Mesenchymal stem cell (in vitro differentiated cells and primary cell): ENCODE measurements around the gene SLC34A3.

Experiments
- DNase-seq: peaks from one replicate; pipeline ENCODE4 v3.0.0-alpha.2; 2013
- H2AFZ ChIP-seq: one replicate; pipeline ENCODE4 v1.6.1; 2013; ENCODE audit warnings: low read depth, mild to moderate bottlenecking, control low read depth, inconsistent platforms, low read length, moderate library complexity
- H2AK5ac ChIP-seq: 2 replicates; pipeline ENCODE4 v1.6.1; 2013; ENCODE audit warnings: low read length, moderate library complexity, mild to moderate bottlenecking, inconsistent platforms; ENCODE audit not compliant: severe bottlenecking
- H2BK120ac ChIP-seq: one replicate; pipeline ENCODE4 v1.6.1; 2013; ENCODE audit warnings: low read depth, mild to moderate bottlenecking, inconsistent platforms, low read length, moderate library complexity
- H2BK12ac ChIP-seq, 2 experiments: one replicate each; pipeline ENCODE4 v1.6.1; 2013; ENCODE audit warnings: inconsistent platforms in 2 of 2, low read length in 2 of 2, mild to moderate bottlenecking in 2 of 2, moderate library complexity in 2 of 2, control low read depth in 1 of 2
- H2BK15ac ChIP-seq: one replicate; pipeline ENCODE4 v1.6.1; 2013; ENCODE audit warnings: mild to moderate bottlenecking, low read depth, inconsistent platforms; ENCODE audit not compliant: poor library complexity, severe bottlenecking
- H2BK5ac ChIP-seq: 2 replicates; pipeline ENCODE4 v1.6.1; 2013; ENCODE audit warnings: low read depth, mild to moderate bottlenecking, low read length, control low read depth, inconsistent platforms; ENCODE audit not compliant: poor library complexity, severe bottlenecking
- H3K14ac ChIP-seq, 2 experiments: one replicate each; pipeline ENCODE4 v1.6.1; 2013; ENCODE audit warnings: inconsistent platforms in 2 of 2, low read length in 2 of 2, control low read depth in 1 of 2, mild to moderate bottlenecking in 1 of 2, moderate library complexity in 1 of 2
- H3K18ac ChIP-seq, 2 experiments: one replicate each; pipeline ENCODE4 v1.6.1; 2013; ENCODE audit warnings: inconsistent platforms in 2 of 2, low read length in 2 of 2, control low read depth in 1 of 2, low read depth in 1 of 2, mild to moderate bottlenecking in 1 of 2
- H3K23ac ChIP-seq, 2 experiments: one replicate each; pipeline ENCODE4 v1.6.1; 2013; ENCODE audit warnings: inconsistent platforms in 2 of 2, low read length in 2 of 2, mild to moderate bottlenecking in 2 of 2, moderate library complexity in 2 of 2, control low read depth in 1 of 2
- H3K27ac ChIP-seq: 2 replicates; pipeline ENCODE4 v1.5.1; 2013; ENCODE audit warnings: mild to moderate bottlenecking, moderate library complexity, low read length, control low read depth, inconsistent platforms; ENCODE audit not compliant: poor library complexity, severe bottlenecking
- H3K27me3 ChIP-seq, 2 experiments: 2 replicates each; pipeline versions ENCODE4 v1.6.1 to v1.7.0; 2013; ENCODE audit warnings: low read length in 2 of 2, mild to moderate bottlenecking in 2 of 2, moderate library complexity in 2 of 2, control low read depth in 1 of 2, inconsistent platforms in 1 of 2; ENCODE audit not compliant: control insufficient read depth in 1 of 2, insufficient read depth in 1 of 2
- H3K36me3 ChIP-seq, 2 experiments: 2 replicates each; pipeline versions ENCODE4 v1.6.1 to v1.7.0; 2013; ENCODE audit warnings: low read length in 2 of 2, control low read depth in 1 of 2, inconsistent platforms in 1 of 2, low read depth in 1 of 2, mild to moderate bottlenecking in 1 of 2; ENCODE audit not compliant: insufficient read depth in 2 of 2, control insufficient read depth in 1 of 2
- H3K4ac ChIP-seq, 2 experiments: one replicate each; pipeline ENCODE4 v1.6.1; 2013; ENCODE audit warnings: inconsistent platforms in 2 of 2, low read length in 2 of 2, mild to moderate bottlenecking in 2 of 2, moderate library complexity in 2 of 2, control low read depth in 1 of 2, low read depth in 1 of 2
- H3K4me1 ChIP-seq: 2 replicates; pipeline ENCODE4 v1.6.1; 2013; ENCODE audit warnings: low read depth, low read length, control low read depth; ENCODE audit not compliant: control insufficient read depth, insufficient read depth
- H3K4me2 ChIP-seq: 2 replicates; pipeline ENCODE4 v1.6.1; 2013; ENCODE audit warnings: low read length, mild to moderate bottlenecking, inconsistent platforms; ENCODE audit not compliant: poor library complexity, severe bottlenecking
- H3K4me3 ChIP-seq, 2 experiments: 2 replicates each; pipeline versions ENCODE4 v1.5.1 to v1.7.0; 2013; ENCODE audit warnings: low read length in 2 of 2, mild to moderate bottlenecking in 2 of 2, control low read depth in 1 of 2, low read depth in 1 of 2; ENCODE audit not compliant: insufficient read depth in 1 of 2
- H3K79me1 ChIP-seq: replicated peaks from 2 replicates; pipeline ENCODE4 v1.6.1; 2013; ENCODE audit warnings: mild to moderate bottlenecking, control low read depth, low read length, inconsistent platforms; ENCODE audit not compliant: poor library complexity, severe bottlenecking
- H3K9ac ChIP-seq: 2 replicates; pipeline ENCODE4 v1.7.0; 2013; ENCODE audit warnings: mild to moderate bottlenecking, low read length, moderate library complexity
- H3K9me3 ChIP-seq: 2 replicates; pipeline ENCODE4 v1.7.0; 2013; ENCODE audit warnings: mild to moderate bottlenecking, low read length; ENCODE audit not compliant: control insufficient read depth
- H4K8ac ChIP-seq: one replicate; pipeline ENCODE4 v1.6.1; 2013; ENCODE audit warnings: inconsistent platforms, mild to moderate bottlenecking, low read length, moderate library complexity
- H4K91ac ChIP-seq: one replicate; pipeline ENCODE4 v1.6.1; 2013; ENCODE audit warnings: mild to moderate bottlenecking, low read length, inconsistent platforms
- WGBS: methylation state at CpG from one replicate; pipeline ENCODE4 v1.1.7; 2013; ENCODE audit warnings: mixed read lengths; 5-methylcytosine and 5-hydroxymethylcytosine counted together

Gene SLC34A3

DNA sequence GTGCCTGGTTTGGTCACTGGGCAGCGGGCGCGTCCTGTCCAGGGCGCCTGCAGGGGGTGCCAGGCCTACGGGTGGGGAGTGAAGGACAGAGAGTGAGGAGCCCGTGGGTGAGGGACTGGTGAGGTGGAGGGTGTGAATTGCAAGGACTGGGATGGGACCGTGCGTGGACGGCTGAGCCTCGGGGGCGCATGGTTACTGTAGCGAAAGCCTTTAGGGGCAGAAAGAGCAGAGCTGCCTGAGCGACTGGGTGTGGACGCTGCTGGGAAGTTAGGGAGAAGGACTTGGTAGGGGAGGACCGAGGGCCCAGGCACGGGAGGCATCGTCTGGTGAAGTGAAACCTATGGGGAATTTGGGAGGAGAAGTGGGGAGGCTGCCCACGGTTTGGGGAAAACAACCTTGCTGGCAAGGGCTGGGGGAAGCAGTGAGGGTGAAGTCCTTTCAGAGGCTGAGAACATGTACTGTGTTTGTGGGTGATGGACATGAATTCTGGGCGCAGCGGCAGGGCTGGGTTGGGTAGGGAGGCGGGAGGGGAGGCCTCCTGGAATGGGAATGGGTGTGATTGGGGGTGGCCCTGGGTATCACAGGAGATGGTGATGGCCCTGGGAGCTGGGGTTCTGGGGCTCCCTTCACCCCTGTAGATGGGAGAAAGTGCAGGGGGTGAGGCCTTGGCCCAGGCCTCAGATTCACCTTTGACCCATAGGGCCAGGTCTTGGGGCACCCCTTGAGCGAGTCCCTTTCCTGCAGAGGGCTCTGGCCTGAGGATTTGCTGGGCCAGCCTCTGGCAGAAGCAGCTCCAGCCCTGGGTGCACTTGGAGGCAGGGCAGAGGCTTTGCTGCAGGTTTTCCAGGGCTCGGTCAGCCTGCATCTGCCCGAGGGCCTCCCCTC lies 45.1 kb downstream of the SLC34A3 start:
- peak overlapping the region; percentile 99 for H4K91ac ChIP-seq
- peak overlapping the region; percentile 88 to 98 for H3K18ac ChIP-seq
- peaks cover 59% of the 10 kb centered on the region for H3K4me1 ChIP-seq
- H3K9me3 ChIP-seq, result no peaks in the 10 kb centered on the region
- peak overlapping the region; percentile 95 for H2BK120ac ChIP-seq
- 90% methylated on average over 24 of the region's 24 CpGs for WGBS
- H3K4ac ChIP-seq, result peak overlapping the region; percentile 45 to 97
- peaks cover 0 to 29% of the 10 kb centered on the region in 2 experiments for H3K27me3 ChIP-seq
- H3K14ac ChIP-seq, result peak overlapping the region in 1 of 2 experiments; percentile 87
- H3K9ac ChIP-seq, result no peak overlapping the region
- H3K4me3 ChIP-seq, result no peak overlapping the region
- peaks cover 25 to 67% of the 10 kb centered on the region in 2 experiments for H3K36me3 ChIP-seq
- peak overlapping the region; percentile 100 for H2BK15ac ChIP-seq
- H2BK12ac ChIP-seq, result peak overlapping the region; percentile 95 to 97
- H3K27ac ChIP-seq, result no peak overlapping the region
- peak overlapping the region; percentile 36 for H2BK5ac ChIP-seq
- no peak for DNase-seq
- no peak overlapping the region for H2AFZ ChIP-seq
- peak overlapping the region; percentile 66 for H4K8ac ChIP-seq
- no peak overlapping the region for H2AK5ac ChIP-seq
- H3K4me2 ChIP-seq, result no peak overlapping the region
- no peak overlapping the region for H3K23ac ChIP-seq
- peaks cover 42% of the 10 kb centered on the region for H3K79me1 ChIP-seq

DNA sequence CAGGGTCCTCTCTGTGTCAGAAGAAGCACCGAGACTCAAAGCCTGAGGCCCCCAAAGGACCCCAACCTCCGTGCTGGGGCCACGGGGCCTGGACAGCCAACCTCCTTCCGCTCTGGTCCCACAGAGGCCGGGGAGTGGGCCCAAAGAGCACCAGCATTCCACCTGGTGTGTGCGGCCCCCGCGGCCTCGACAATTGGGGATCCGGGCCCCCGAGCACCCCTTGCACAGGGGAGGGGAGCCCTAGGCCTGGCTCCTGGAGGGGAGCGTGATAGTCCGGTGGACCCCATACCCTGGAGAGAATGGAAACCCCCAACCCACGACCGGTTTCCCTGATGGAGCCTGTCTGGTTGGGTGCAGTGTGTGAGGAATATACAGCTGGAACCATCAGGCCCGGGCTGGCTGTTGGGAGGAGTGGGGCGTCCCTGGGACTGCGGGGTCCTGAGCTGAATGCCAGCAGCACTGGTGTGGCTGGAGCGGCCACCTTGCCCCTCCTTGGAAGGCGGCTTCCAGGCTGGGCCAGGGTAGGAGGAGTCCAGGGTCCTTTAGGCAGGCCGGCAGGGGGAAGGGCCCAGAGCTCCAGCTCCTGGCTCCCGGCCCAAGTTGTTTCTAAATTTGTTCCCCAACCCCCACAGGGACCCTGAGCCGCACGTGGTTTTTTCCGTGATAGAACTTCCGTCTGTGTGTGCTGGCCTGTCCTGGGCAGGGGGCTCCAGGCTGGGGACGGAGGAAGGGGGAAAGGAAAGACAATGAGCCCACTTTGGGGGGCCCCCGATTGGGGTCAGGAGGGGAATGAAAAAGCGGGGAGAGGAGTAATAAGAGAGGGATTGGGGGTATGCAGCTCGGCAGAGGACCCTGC lies 46.0 kb downstream of the SLC34A3 start:
- H2AK5ac ChIP-seq, result peak overlapping the region; percentile 55
- H3K18ac ChIP-seq, result peak overlapping the region; percentile 88 to 98
- peak overlapping the region; percentile 95 to 97 for H2BK12ac ChIP-seq
- H3K23ac ChIP-seq, result no peak overlapping the region
- peak overlapping the region; percentile 98 for H2BK120ac ChIP-seq
- 49% methylated on average over 28 of the region's 30 CpGs for WGBS
- peak; percentile 81 for DNase-seq
- H4K91ac ChIP-seq, result peak overlapping the region; percentile 99
- no peaks in the 10 kb centered on the region for H3K9me3 ChIP-seq
- peak overlapping the region; percentile 80 for H3K4me2 ChIP-seq
- H4K8ac ChIP-seq, result peak overlapping the region; percentile 94
- peak overlapping the region in 1 of 2 experiments; percentile 70 for H3K4me3 ChIP-seq
- H2AFZ ChIP-seq, result no peak overlapping the region
- H3K27me3 ChIP-seq, result peaks cover 0 to 37% of the 10 kb centered on the region in 2 experiments
- H2BK15ac ChIP-seq, result peak overlapping the region; percentile 100
- peaks cover 19 to 68% of the 10 kb centered on the region in 2 experiments for H3K36me3 ChIP-seq
- H3K79me1 ChIP-seq, result peaks cover 42% of the 10 kb centered on the region
- H2BK5ac ChIP-seq, result no peak overlapping the region
- H3K9ac ChIP-seq, result peak overlapping the region; percentile 41
- H3K14ac ChIP-seq, result peak overlapping the region in 1 of 2 experiments; percentile 47
- H3K27ac ChIP-seq, result peak overlapping the region; percentile 84
- H3K4ac ChIP-seq, result peak overlapping the region; percentile 85 to 97
- H3K4me1 ChIP-seq, result peaks cover 65% of the 10 kb centered on the region

- Histone ChIP-seq H2AFZ (no peak within 1 kb of the TSS), H3K36me3 (peaks cover 12 to 62% of the 10 kb centered on the region in 2 experiments), H2BK120ac (peak within 1 kb of the TSS; percentile 98), H3K18ac (peak within 1 kb of the TSS; percentile 88 to 98), H3K4me2 (peak within 1 kb of the TSS; percentile 80), H3K4me1 (peaks cover 70% of the 10 kb centered on the region), H3K23ac (peak within 1 kb of the TSS; percentile 51 to 82), H3K79me1 (peaks cover 39% of the 10 kb centered on the region), H3K14ac (peak within 1 kb of the TSS in 1 of 2 experiments; percentile 90), H3K4me3 (peak within 1 kb of the TSS; percentile 63 to 70), H3K9ac (peak within 1 kb of the TSS; percentile 41), H4K91ac (peak within 1 kb of the TSS; percentile 99), H3K9me3 (no peaks in the 10 kb centered on the region), H3K27ac (peak within 1 kb of the TSS; percentile 84), H3K27me3 (peaks cover 0 to 41% of the 10 kb centered on the region in 2 experiments), H4K8ac (peak within 1 kb of the TSS; percentile 94), H2BK12ac (peak within 1 kb of the TSS; percentile 95 to 97), H2AK5ac (peak within 1 kb of the TSS; percentile 55), H2BK5ac (peak within 1 kb of the TSS; percentile 37), H3K4ac (peak within 1 kb of the TSS; percentile 95 to 97), H2BK15ac (peak within 1 kb of the TSS; percentile 100)
- DNase-seq, result peak; percentile 93
- WGBS, result under 1% methylated on average over 22 of the region's 25 CpGs
Measured at GRCh38 chr9:137277329-137278041, 46.8 kb downstream of the SLC34A3 start, which contains the start of gene TOR4A. Gene TOR4A, plus strand, starts transcription at chr9:137277726. Its CDS starts 964 bp downstream, at chr9:137278690.
